GM08714 (cell line): ENCODE results near the gene KRTAP20-1.

ENCODE experiments used
- H3K4me3 ChIP-seq: fragments of 200-500 bp; sonication (Bioruptor generic); 2 replicates; pipeline ENCODE4 v1.5.1; 2014; ENCODE audit warnings: mild to moderate bottlenecking, low read length, inconsistent platforms
- ZNF274 ChIP-seq: IDR thresholded peaks from 2 replicates; pipeline ENCODE4 v1.6.1; 2012; ENCODE audit warnings: mild to moderate bottlenecking, low read depth, low read length

The KRTAP20-1 gene, protein sequence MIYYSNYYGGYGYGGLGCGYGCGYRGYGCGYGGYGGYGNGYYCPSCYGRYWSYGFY

DNA sequence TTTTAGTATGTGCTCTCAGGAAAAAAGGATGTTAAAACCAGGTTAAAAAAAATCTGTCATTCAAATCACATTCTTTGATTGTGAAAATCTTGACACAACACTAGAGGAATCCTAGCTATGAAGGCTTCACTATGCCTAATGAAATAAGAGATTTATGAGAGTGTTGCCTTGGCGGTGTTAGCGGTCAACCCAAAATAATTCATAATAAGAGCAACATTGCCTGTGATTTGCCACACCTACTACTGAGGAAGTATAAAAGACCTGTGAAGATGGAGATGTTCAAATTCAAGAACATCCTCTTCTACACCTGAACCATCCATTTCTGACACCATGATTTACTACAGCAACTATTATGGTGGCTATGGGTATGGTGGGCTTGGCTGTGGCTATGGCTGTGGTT lies at the start of gene KRTAP20-1:
Gene KRTAP20-1, plus strand, starts transcription at position 301 of the 400 bp plus-strand sequence. Its CDS starts 30 bp downstream, at position 331.
- no peak within 1 kb of the TSS for H3K4me3 ChIP-seq
- no peak for TF ChIP-seq ZNF274

DNA sequence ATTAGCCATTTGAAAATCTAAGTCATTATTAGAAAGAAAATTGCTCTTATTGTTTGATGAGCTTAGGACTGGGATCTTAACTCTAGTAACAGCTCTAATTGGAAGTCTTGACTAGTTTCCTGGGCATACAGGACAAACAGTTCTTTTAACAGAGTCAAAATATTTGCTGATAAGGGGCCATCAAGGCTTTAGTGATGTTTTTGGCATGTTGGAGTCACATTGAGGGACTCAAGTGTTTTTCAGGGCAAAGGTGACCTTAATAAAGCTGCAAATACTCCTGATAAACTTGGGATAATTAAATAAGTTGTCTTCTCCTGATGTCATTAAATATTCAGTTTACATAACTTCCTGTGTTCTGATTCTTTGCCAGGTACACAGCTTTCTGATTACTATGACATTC lies 48.6 kb upstream of the KRTAP20-1 start:
- no peak for TF ChIP-seq ZNF274
- H3K4me3 ChIP-seq = no peak overlapping the region

DNA sequence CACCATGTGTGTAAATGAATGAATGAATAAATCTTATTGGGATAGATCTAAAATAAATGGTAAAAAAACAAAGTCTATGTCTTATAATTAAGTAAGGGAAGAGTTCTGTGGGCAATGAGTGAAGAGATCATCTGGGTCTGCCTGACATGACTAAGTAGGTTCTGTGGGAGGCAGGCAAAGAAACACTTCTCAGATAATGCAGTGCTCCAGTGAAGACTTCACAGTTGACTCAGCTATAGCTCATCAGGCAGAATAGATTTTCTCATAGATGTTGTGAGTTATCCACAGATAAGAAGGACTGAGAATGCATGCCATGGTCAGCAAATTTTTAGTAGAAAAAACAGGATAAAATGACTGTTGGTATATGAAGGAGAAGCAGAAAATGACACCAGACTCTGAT lies 38.5 kb upstream of the KRTAP20-1 start:
- no peak overlapping the region for H3K4me3 ChIP-seq

DNA sequence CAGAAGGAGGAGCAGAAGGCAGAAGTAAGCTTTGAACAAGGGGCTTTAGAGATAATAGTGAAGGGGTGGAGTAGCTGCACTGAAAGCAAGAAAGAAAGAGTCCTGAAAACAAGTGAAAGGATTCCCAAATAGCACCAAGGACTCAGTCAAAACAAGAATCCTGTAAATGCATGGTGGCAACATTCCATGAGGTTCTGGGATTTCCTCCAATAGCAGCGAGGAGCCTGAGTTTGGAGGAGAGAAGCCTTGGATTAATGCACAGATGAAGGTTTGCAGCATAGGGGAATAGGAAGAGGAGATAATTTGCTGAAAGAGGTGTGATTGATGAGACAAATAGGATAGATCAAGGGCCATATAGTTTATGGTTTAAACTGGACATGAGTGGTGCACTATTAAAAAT lies 36.9 kb upstream of the KRTAP20-1 start:
- TF ChIP-seq ZNF274 = no peak
- H3K4me3 ChIP-seq = no peak overlapping the region

More for the DNA sequence above, 38.5 kb upstream of the KRTAP20-1 start:
- TF ChIP-seq ZNF274 = no peak

DNA sequence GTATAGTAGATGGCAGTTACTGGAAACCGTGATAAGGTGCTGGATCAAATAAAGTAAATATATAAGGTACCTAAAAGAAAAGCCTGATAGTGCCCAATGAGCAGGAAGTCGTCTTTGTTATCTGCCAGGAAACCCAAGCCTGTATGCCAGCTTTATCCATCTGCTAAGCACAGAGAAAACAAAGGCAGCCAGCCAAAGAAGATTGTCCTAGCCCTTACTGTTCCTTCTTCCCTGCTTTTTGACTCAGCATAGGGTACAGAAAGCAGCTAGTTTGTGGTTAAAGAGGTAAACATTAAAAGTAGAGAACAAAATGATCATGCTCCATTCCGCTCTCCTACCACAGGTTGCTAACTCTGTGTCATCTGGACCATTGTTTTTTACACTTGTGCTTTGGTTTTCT lies 36.1 kb upstream of the KRTAP20-1 start:
- no peak for TF ChIP-seq ZNF274
- H3K4me3 ChIP-seq = no peak overlapping the region

DNA sequence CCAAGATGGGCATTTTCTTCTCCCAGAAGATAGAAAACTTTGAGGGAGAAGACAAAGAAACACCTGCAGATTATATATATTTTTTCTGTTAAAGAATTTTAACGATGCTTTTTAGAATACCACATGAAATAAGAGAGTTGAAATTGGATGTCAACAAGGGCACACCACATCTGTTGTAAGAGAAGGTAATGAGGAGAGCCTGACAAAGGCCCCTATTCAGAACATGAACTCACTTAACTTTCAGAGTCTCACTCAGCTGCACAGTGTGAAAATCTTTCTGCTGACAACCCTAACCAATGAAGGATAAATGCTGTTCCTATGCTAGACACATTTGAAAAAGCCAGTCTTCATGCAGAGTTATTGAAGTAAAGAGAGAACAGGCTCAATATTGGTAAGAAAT lies 33.4 kb upstream of the KRTAP20-1 start:
- no peak overlapping the region for H3K4me3 ChIP-seq
- no peak for TF ChIP-seq ZNF274

DNA sequence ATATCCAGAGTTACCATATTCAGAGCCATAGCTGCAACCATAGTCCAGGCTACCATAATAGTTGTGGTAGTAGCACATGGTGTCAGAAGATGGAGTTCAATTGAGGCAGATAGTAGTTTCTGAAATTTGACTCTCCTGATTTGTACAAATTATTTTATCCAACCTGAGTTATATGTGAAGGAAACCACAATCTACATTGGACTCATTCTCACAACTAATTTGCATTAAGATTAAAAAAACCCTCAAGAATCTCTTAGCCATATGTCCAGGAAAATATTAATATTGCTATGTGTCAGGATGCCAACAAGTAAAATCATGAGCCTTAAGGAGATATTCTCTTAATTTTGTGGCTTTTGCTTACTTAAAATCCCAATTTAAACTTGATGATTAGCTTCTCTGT lies 25.9 kb upstream of the KRTAP20-1 start, which contains the start of gene KRTAP22-2:
Gene KRTAP22-2, minus strand, starts transcription at position 101 of the 400 bp plus-strand sequence.
- no peak for TF ChIP-seq ZNF274
- no peak within 1 kb of the TSS for H3K4me3 ChIP-seq

DNA sequence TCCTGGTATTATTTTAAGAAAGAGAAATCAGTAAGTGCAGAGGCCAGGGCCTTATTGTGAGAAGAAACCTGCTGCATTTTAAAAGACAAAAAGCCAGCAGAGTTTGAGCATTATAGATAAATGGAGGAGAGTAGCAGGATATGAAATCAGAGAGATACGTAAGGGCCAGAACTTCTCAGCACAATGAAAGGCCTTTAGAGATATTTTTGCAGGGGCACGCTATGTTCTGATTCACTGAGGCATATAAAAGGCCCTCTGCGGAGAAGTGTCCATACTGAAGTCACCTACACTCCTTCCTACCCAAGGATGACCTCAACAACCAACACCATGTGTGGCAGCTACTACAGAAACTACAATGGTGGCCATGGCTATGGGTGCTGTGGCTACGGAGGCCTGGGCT lies 24.1 kb upstream of the KRTAP20-1 start, which contains the start of gene KRTAP6-3:
Gene KRTAP6-3, plus strand, starts transcription at position 301 of the 400 bp plus-strand sequence. Its CDS starts 6 bp downstream, at position 307.
- H3K4me3 ChIP-seq = no peak within 1 kb of the TSS
- no peak for TF ChIP-seq ZNF274

DNA sequence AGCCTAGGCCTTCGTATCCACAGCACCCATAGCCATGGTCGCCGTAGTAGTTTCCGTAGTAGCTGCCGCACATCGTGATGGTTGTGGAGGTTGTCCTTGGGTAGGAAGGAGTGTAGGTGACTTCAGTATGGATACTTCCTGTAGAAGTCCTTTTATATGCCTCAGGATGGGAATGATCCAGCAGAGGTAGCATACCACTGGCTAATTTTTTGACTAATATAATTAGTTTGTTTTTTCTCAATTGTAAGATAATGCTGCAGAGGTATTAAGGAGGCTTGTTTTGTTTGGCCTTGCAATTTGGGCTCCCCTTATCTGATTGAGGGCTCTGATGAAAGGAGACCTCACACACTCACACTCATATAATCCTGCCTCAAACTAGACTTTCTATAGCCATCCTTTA lies 17.4 kb upstream of the KRTAP20-1 start, which contains the start of gene KRTAP6-2:
Gene KRTAP6-2, minus strand, starts transcription at position 101 of the 400 bp plus-strand sequence. Its CDS starts 28 bp downstream, at position 73.
- no peak within 1 kb of the TSS for H3K4me3 ChIP-seq
- TF ChIP-seq ZNF274 = no peak

DNA sequence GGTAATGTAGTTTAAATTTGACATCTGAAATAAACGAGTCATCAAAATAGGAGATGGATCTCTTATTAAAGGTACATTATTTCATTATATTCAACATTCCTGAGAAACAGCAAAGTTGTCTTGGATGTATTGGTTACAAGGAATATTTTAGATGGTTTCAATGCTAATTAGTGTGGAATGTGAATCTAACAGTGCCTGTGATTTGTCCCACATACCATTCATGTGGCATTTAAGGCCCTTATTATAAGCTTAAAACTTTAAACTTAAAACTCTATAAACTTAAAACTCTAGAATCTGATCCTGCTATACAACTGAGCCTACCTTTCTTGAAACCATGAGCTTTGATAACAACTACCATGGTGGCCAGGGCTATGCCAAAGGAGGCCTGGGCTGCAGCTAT lies 15.4 kb upstream of the KRTAP20-1 start, which contains the start of gene KRTAP22-1:
Gene KRTAP22-1, plus strand, starts transcription at position 301 of the 400 bp plus-strand sequence.
- H3K4me3 ChIP-seq = no peak within 1 kb of the TSS
- TF ChIP-seq ZNF274 = no peak

DNA sequence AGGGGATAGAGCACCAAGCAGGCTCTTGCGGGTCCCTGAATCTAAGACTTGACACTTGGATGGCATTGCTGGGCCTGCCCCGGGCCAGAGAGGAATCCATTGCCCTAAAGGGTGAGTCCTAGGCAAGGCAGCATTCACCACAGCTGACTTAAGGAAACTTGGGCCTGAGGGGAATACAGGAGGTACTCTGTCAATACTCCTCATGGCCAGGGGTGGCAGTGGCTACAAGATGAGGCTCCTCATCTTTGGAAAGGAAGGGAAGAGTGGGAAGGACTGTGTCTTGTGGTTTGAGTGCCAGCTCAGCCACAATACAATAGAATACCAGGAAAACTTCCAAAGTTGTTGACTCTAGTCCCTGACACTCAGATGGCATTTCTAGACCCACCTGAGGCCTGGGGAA lies 10.3 kb upstream of the KRTAP20-1 start:
- no peak overlapping the region for H3K4me3 ChIP-seq
- TF ChIP-seq ZNF274 = no peak

DNA sequence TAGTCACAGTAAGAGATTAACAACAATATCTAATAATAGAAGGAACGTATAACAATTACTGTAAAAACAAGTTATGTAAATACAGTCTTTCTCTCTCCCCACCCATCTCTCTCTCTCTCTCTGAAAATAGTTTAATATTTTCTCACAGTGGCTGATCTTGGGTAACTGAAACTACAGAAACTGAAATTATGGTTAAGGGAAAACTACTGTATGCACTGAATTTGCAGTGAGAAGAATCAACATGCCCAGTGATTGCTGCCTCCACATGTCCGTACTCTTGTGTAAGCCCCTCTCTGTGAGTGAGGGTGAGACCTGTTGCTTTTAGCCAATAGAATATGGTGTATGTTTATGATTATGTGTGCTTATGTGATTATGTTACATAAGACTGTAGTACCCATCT lies 4.1 kb upstream of the KRTAP20-1 start:
- no peak overlapping the region for H3K4me3 ChIP-seq
- TF ChIP-seq ZNF274 = no peak

DNA sequence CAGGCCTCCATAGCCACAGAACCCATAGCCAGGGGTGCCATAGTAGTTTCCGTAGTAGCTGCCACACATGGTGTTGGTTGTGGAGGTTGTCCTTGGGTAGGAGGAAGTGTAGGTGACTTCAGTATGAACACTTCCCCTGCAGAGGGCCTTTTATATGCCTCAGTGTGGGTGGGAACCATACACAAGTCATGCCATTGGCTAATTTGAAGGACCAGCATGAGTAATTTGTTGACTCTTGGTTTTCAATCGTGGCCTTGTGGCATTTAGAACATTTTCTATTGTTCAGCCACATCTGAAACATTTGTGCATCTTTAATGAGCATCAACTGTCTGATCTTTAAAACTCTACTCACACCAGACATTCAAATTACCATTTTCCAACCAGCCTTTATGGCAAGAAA lies 2.4 kb upstream of the KRTAP20-1 start, which contains the start of gene KRTAP6-1:
Gene KRTAP6-1, minus strand, starts transcription at position 95 of the 400 bp plus-strand sequence. Its CDS starts 26 bp downstream, at position 69.
- no peak for TF ChIP-seq ZNF274
- H3K4me3 ChIP-seq = no peak within 1 kb of the TSS

DNA sequence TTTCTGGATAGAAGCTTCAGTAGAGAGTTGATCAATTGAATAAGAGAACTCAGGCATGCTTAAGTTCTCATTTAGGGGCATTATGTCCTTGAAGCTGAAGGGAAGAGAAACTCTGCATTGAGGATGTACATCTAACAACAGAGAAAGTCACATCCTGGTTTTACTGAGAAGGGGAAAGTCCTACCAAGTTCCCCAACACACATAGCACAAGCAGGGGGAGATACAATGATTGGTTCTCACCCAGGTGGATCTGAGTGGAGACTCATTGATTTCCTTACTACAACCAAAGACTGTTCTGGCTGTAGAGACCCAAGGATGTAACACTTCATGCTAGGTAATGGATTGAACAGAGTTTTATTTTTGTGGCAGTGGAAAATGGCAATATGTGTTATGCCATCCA lies 1.0 kb upstream of the KRTAP20-1 start:
- H3K4me3 ChIP-seq = no peak overlapping the region
- TF ChIP-seq ZNF274 = no peak

DNA sequence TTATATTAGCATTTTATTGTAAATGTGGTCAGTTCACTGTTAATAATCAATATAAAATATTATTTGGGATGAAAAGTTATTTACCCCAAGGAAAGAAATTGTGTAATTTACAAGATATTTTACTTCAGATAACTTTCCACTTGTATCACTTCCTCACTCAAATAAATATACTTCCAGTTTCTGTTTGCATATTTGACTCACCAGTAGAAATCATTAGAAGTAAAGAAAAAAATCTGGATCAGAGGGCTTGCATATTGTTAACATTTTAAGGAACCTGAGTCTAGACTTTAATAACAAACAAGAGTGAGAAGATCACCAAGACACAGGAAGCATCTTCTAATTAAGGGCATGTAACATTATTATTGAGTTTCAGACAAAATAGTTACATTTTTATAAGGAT lies 3.9 kb downstream of the KRTAP20-1 start:
- TF ChIP-seq ZNF274 = no peak

DNA sequence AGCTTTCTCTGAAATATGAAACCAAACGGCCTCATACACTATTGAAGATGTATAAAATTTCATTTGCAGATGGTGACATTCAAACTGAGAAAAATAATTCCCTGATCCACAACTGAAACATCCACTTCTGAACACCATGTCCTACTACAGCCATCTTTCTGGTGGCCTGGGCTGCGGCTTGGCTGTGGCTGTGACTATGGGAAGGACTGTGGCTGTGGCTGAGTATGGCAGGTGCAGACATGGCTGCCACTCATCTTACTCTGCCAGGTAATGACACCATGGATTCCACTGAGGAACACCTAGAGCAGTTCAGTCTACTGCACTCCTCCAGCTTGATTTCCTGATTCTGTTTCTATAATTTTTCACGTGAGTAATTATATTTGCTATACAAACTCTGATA lies 4.3 kb downstream of the KRTAP20-1 start, which contains the start of gene KRTAP20-4:
Gene KRTAP20-4, plus strand, starts transcription at position 106 of the 400 bp plus-strand sequence.
- TF ChIP-seq ZNF274 = no peak
- H3K4me3 ChIP-seq = no peak within 1 kb of the TSS

More for the DNA sequence above, 3.9 kb downstream of the KRTAP20-1 start:
- H3K4me3 ChIP-seq = no peak overlapping the region
